ENCODE results near the gene CAMK2D.

The CAMK2D gene

DNA sequence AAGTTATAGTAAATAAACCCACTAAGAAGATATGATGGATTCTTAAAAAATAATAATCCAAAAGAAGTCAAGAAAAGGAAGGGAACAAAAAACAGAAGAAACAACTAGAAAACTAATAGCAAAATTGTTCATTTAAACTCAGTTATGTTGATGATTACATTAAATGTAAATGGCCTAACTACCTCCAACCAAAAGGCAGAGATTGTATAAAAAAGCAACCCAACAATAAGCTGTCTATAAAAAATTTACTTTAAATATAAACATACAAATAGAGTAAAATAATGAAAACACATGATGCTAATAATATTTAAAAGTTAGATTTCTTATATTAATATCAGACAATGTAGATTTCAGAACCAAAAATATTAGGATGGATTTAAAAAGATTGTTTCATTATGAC is 340.6 kb downstream of the CAMK2D start:
- no peak overlapping the region for H3K4me3 ChIP-seq (ENCODE audit: low read depth, low read length)
- DNase-seq (ENCODE audit: low read depth), result no peak
- TF ChIP-seq, protein P1, sequence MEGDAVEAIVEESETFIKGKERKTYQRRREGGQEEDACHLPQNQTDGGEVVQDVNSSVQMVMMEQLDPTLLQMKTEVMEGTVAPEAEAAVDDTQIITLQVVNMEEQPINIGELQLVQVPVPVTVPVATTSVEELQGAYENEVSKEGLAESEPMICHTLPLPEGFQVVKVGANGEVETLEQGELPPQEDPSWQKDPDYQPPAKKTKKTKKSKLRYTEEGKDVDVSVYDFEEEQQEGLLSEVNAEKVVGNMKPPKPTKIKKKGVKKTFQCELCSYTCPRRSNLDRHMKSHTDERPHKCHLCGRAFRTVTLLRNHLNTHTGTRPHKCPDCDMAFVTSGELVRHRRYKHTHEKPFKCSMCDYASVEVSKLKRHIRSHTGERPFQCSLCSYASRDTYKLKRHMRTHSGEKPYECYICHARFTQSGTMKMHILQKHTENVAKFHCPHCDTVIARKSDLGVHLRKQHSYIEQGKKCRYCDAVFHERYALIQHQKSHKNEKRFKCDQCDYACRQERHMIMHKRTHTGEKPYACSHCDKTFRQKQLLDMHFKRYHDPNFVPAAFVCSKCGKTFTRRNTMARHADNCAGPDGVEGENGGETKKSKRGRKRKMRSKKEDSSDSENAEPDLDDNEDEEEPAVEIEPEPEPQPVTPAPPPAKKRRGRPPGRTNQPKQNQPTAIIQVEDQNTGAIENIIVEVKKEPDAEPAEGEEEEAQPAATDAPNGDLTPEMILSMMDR (IDR thresholded peaks at IDR 0.05; ENCODE audit: insufficient read depth, low read depth, low read length, missing control alignments), result no peak

DNA sequence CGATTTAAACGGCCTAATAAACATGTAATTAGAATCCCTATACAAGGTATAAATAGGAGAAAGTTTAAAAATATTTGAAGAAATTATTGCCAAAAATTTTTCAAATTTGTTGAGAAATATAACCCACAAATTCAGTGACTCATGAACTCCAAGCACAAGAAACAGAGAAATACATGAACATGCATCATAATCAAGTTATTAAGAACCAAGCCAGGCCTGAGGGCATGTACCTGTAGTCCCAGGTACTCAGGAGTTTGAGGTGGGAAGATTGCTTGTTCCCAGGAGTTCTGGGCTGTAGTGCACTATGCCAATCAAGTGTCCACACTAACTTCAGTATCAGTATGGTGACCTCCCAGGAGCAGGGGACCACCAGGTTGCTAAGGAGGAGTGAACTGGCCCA is 341.9 kb downstream of the CAMK2D start:
- DNase-seq (ENCODE audit: low read depth), result no peak
- no peak overlapping the region for H3K4me3 ChIP-seq (ENCODE audit: low read depth, low read length)
- TF ChIP-seq, protein P1 (IDR thresholded peaks at IDR 0.05; ENCODE audit: insufficient read depth, low read depth, low read length, missing control alignments), result no peak

DNA sequence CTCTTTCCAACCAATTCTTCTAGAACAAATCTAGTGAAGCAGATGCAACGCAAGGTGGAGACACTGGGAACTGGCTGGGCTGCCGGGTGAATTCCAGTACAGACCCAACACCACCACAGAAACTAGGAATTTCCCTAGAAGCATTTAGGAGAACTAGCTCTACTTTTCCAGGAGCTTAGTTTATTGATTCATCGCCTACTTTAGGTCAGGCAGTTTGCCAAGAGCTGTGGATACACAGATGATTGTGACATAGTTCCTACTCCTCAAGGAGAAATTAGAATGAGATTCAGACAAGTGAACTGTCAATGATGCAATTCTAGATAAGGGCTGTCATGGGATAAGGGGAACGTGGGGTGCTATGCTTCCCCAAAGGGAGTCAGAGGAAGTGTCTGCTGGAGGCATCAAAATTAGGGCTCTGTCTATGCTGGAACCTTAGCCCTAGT is 350.0 kb downstream of the CAMK2D start:
- no peak for DNase-seq (ENCODE audit: low read depth)
- TF ChIP-seq, protein P1 (IDR thresholded peaks at IDR 0.05; ENCODE audit: insufficient read depth, low read depth, low read length, missing control alignments), result no peak
- no peak overlapping the region for H3K4me3 ChIP-seq (ENCODE audit: low read depth, low read length)

DNA sequence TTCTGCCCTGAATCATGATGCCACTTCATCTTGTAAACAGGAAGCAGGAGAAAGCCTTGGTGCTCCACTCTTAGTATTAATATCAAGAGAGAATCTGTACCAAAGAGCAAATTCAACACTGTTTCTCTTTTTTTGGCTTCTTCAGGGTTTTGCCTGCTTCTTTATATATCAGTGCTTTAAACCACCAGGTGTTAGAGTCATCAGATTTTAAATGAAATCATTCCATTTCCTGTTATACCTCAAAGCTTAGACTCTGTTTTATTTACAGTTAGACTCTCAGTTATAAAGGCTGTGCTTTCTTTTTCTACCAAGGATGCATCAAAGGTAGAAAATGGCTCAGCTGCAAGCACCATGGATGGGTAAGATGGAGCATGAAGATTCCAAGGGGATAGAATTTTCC is 350.9 kb downstream of the CAMK2D start:
- no peak for DNase-seq (ENCODE audit: low read depth)
- TF ChIP-seq, protein P1 (IDR thresholded peaks at IDR 0.05; ENCODE audit: insufficient read depth, low read depth, low read length, missing control alignments), result no peak

DNA sequence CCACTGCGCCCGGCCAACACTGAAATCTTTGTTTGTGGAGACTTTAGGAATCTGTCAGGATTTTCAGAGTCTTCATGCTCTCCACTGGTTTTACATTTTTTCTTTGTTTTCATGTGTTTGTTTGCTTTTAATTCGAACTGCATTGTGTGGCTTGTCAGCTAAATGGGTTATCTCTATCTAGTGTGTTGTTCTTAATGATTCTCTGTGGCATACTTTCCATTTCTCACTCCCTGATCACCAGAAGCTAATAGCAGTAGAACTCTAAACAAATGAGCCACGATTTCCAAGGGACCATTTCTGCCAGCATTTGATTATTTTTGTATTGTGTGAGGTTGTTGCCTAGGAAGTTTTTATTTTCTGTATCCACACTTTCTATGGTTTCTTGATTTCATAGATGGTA is 352.4 kb downstream of the CAMK2D start:
- TF ChIP-seq, protein P1 (IDR thresholded peaks at IDR 0.05; ENCODE audit: insufficient read depth, low read depth, low read length, missing control alignments), result no peak
- DNase-seq (ENCODE audit: low read depth), result no peak

More for the DNA sequence above, 350.9 kb downstream of the CAMK2D start:
- no peak overlapping the region for H3K4me3 ChIP-seq (ENCODE audit: low read depth, low read length)

DNA sequence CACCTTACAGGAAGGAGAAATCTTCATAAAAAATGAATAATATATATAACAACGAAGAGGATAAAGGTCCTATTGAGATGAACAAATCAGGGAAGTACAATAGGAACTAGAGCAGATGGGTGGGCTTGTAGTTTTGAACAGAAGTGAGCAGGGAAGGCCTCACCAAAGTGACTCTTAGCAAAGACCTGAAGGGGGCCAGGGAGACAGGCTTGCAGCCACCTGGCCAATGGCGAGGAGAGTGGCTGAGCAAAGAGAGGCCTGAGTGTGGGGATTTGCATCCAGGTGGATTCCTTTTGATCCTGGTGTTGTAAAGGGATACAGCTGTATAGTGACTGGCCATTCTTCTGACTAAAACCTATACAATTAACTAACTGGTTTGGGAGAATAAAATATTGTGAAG is 354.1 kb downstream of the CAMK2D start:
- no peak for DNase-seq (ENCODE audit: low read depth)
- TF ChIP-seq, protein P1 (IDR thresholded peaks at IDR 0.05; ENCODE audit: insufficient read depth, low read depth, low read length, missing control alignments), result no peak
- H3K4me3 ChIP-seq (ENCODE audit: low read depth, low read length), result no peak overlapping the region

More for the DNA sequence above, 352.4 kb downstream of the CAMK2D start:
- H3K4me3 ChIP-seq (ENCODE audit: low read depth, low read length), result no peak overlapping the region

DNA sequence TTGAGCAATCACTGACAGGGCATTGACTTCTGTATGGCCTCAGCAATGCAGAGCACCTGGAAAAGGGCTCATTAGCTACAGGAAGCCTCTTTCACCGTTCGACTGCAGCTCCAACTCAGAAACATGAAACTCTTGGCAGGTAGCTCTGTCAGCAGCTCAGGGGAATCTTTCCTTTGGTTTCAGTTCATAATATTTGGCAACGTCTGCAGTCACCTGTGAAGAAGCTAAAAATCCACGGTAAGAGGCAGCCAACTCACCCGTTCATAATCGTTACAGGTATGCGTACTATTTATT is 354.9 kb downstream of the CAMK2D start:
- TF ChIP-seq, protein P1 (IDR thresholded peaks at IDR 0.05; ENCODE audit: insufficient read depth, low read depth, low read length, missing control alignments), result no peak
- no peak for DNase-seq (ENCODE audit: low read depth)
- H3K4me3 ChIP-seq (ENCODE audit: low read depth, low read length), result no peak overlapping the region

All from GM12865 (cell line).